ENCODE data around the gene HPCAL1. TPM values are rescaled to one million over a fixed set of nuclear protein-coding genes. Genes with fewer than 3 reads are reported as not detected.

The HPCAL1 gene
- total and polyA plus RNA-seq, 11 donors: 18.9 to 63.2 (median 40.5) TPM

DNA sequence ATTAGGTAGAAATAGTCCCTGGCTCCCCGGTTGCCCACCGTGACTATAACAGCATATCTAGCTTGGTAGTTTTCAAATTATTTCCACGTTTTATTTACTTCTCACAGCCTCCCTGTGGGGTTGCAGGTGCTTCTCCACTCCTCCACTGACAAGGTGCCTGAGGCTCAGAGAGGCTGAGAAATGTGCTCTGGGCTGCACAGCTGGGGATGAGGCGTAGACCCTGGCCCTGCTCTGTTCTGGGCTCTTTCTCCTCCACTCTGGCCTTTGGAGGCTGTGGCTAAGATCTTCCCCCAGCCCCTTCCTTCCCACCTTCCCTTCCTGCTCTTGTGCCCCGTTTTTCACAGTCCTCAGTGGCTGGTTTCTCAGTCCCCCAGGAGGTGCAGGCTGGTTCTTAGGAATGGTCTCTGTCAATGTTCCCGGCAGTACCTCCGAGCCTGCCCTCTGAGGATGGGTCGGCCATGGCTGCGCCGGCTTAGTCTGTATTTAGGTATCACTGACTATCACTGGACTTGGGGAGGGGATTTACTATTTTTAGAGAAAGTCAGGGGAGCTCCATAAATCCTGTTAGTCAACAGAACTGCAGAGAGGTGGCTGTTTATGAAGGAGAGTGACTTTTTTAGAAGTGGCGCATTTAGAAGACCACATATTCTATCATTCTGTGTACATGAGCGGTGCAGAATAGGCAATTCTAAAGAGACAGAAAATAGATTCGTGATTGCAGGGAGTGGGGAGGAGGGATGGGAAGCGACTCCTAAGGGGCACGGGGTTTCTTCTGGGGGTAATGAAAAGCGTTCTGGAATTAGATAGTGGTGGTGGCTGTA, 35.0 kb downstream of the HPCAL1 start:
- peaks cover 0 to 12% (median under 1%) of the 10 kb centered on the region in 12 donors for H3K4me1 ChIP-seq
- DNase-seq (no peak), ATAC-seq (no peak)
- peaks cover 0 to 12% (median 6%) of the 10 kb centered on the region in 12 donors for H3K9me3 ChIP-seq
- H3K4me3 ChIP-seq: no peak overlapping the region
- no peak overlapping the region for H3K27ac ChIP-seq
- no peak for TF ChIP-seq POLR2A (IDR thresholded peaks at IDR 0.05)
- TF ChIP-seq, protein P1, sequence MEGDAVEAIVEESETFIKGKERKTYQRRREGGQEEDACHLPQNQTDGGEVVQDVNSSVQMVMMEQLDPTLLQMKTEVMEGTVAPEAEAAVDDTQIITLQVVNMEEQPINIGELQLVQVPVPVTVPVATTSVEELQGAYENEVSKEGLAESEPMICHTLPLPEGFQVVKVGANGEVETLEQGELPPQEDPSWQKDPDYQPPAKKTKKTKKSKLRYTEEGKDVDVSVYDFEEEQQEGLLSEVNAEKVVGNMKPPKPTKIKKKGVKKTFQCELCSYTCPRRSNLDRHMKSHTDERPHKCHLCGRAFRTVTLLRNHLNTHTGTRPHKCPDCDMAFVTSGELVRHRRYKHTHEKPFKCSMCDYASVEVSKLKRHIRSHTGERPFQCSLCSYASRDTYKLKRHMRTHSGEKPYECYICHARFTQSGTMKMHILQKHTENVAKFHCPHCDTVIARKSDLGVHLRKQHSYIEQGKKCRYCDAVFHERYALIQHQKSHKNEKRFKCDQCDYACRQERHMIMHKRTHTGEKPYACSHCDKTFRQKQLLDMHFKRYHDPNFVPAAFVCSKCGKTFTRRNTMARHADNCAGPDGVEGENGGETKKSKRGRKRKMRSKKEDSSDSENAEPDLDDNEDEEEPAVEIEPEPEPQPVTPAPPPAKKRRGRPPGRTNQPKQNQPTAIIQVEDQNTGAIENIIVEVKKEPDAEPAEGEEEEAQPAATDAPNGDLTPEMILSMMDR (IDR thresholded peaks at IDR 0.05): no peak
- intact Hi-C loops (cut with DNase I): loop anchor here in 3 of 10 donors (5.0 to 10.0 kb wide), 3 partner anchors 47 to 67 kb away; no protein-coding TSS in a partner anchor
- H3K27me3 ChIP-seq: no peaks in the 10 kb centered on the region
- WGBS, 4 donors: 85 to 87% (median 87%) methylated on average over 16 of the region's 16 CpGs
- H3K36me3 ChIP-seq: peaks cover 0 to 9% (median 0%) of the 10 kb centered on the region in 9 donors

DNA sequence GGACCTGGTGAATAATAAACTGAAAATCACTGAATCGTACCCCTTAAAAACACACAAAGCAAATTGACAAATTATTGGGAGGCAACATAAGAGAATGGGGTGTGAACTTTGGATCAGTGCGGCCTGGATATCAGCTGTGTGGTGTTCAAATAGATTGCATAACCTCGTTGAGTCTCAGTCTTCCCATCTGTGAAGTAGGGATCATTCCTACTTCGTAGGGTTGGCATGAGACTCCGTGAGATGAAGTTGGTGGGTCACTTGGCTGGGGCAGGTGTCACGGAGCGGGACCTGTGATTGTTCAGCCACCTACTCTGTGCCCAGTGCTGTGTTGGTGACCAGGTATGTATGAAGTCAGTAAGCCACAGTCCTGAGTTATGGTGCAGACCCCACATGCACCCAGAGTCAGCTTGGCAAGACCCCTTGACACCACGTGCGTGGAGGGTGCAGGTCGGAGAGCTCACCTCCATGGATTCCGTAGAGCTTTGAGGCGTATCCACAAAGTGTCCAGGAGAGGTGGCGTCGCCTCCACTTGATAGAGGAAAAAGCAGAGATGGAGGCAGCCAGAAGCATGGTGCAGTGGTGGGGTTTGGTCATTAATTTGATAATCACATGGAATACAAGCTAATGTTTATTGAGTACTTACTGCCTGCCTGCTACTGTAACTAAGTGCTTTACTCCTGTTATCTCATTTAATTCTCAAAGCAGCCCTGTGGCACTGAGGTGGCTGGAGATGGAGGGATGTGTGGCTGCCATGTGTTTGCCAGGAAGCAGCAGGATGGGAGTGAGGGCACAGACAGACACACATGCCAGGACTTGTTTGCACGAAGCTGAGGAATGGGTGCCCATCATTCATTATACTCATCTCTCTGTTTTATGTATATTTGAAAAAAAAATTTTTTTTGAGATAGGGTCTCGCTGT, 35.8 kb downstream of the HPCAL1 start:
- Histone ChIP-seq H3K4me1 (peaks cover 0 to 14% (median 0%) of the 10 kb centered on the region in 12 donors), H3K9me3 (peaks cover 0 to 12% (median 6%) of the 10 kb centered on the region in 12 donors), H3K27ac (no peak overlapping the region), H3K27me3 (no peaks in the 10 kb centered on the region), H3K4me3 (no peak overlapping the region), H3K36me3 (peaks cover 0 to 9% (median 0%) of the 10 kb centered on the region in 9 donors)
- no peak for TF ChIP-seq POLR2A (IDR thresholded peaks at IDR 0.05)
- TF ChIP-seq, protein P1 (IDR thresholded peaks at IDR 0.05): no peak
- 92 to 97% (median 95%) methylated on average over 16 of the region's 16 CpGs for WGBS, 4 donors
- ATAC-seq: no peak
- intact Hi-C loops (cut with DNase I): loop anchor here in 3 of 10 donors (5.0 to 10.0 kb wide), 3 partner anchors 46 to 66 kb away; no protein-coding TSS in a partner anchor
- DNase-seq: no peak

GRCh38 chr2:10339647-10340592, 37.2 kb downstream of the HPCAL1 start:
- TF ChIP-seq, protein P1 (IDR thresholded peaks at IDR 0.05): no peak
- no peak for TF ChIP-seq POLR2A (IDR thresholded peaks at IDR 0.05)
- ATAC-seq (no peak), DNase-seq (no peak)
- intact Hi-C loops (cut with DNase I): loop anchor here in 3 of 10 donors (5.0 to 10.0 kb wide), 3 partner anchors 45 to 65 kb away; no protein-coding TSS in a partner anchor
- Histone ChIP-seq H3K27ac (no peak overlapping the region), H3K4me1 (peaks cover 0 to 26% (median 0%) of the 10 kb centered on the region in 12 donors), H3K4me3 (no peak overlapping the region), H3K9me3 (peaks cover 0 to 9% (median 5%) of the 10 kb centered on the region in 12 donors), H3K36me3 (peaks cover 0 to 8% (median 0%) of the 10 kb centered on the region in 9 donors), H3K27me3 (no peaks in the 10 kb centered on the region)
- WGBS, 4 donors: 90 to 94% (median 92%) methylated on average over 17 of the region's 17 CpGs
